GM21367 (cell line): ENCODE results near the gene MAPK11.
"Not testable (repeated sequence)": the region's sequence is repeated elsewhere in the genome, so short reads cannot be mapped to it uniquely, and the experiment has no call there.

Source experiments
- ATAC-seq: cut with Tn5 transposase; IDR thresholded peaks from one replicate; pipeline ENCODE4 v1.9.1; 2021; ENCODE audit not compliant: unreplicated experiment

MAPK11 gene

GRCh38 chr22:50278956-50279619, 8.9 kb upstream of the MAPK11 start:
- ATAC-seq: no peak

GRCh38 chr22:50278461-50278860, 8.3 kb upstream of the MAPK11 start:
- ATAC-seq: no peak

- no peak for ATAC-seq
These were observed 7.6 kb upstream of the MAPK11 start for GRCh38 chr22:50277761-50278160.

- no peak for ATAC-seq
These were observed 6.0 kb upstream of the MAPK11 start for GRCh38 chr22:50276143-50276542.

- ATAC-seq: no peak
These were observed 5.2 kb upstream of the MAPK11 start for GRCh38 chr22:50275181-50276055.

- ATAC-seq: no peak
These were observed 4.6 kb upstream of the MAPK11 start for GRCh38 chr22:50274771-50275170.

- ATAC-seq: no peak
These were observed 4.1 kb upstream of the MAPK11 start for GRCh38 chr22:50274311-50274710.

- ATAC-seq: not testable (repeated sequence)
These were observed 3.6 kb upstream of the MAPK11 start for GRCh38 chr22:50273781-50274180.

GRCh38 chr22:50273352-50273751, 3.2 kb upstream of the MAPK11 start:
- not testable (repeated sequence) for ATAC-seq

GRCh38 chr22:50272044-50272802, 2.0 kb upstream of the MAPK11 start:
- ATAC-seq: no peak

- ATAC-seq: no peak
These were observed 1.4 kb upstream of the MAPK11 start for GRCh38 chr22:50271519-50271970.

GRCh38 chr22:50270666-50271394, 650 bp upstream of the MAPK11 start:
- no peak for ATAC-seq

- no peak for ATAC-seq
These were observed 609 bp downstream of the MAPK11 start for GRCh38 chr22:50269573-50269969.

- no peak for ATAC-seq
These were observed 1.5 kb downstream of the MAPK11 start for GRCh38 chr22:50268655-50269113.

- ATAC-seq: no peak
These were observed 2.4 kb downstream of the MAPK11 start for GRCh38 chr22:50267591-50268390.

GRCh38 chr22:50266994-50267393, 3.2 kb downstream of the MAPK11 start:
- ATAC-seq: no peak

GRCh38 chr22:50264946-50265669, 5.1 kb downstream of the MAPK11 start:
- no peak for ATAC-seq

- no peak for ATAC-seq
These were observed 6.0 kb downstream of the MAPK11 start for GRCh38 chr22:50264104-50264745.
